A549 (cell line): ENCODE measurements around the gene UBA3. TPM values are rescaled to one million over a fixed set of nuclear protein-coding genes. Genes with fewer than 3 reads are reported as not detected.

Source experiments
- ATAC-seq, 2 experiments: fragments of 200-7000 bp in 1 of 2; fragments of >200 bp in 1 of 2; cut with Nextera tagmentation in 1 of 2; cut with Tn5 transposase in 1 of 2; 3 replicates each; pipeline versions ENCODE4 v1.8.0 to v1.9.1; 2018 to 2020; ENCODE audit warnings: mild to moderate bottlenecking in 1 of 2, moderate library complexity in 1 of 2
- CTCF ChIA-PET: fragments of 300-600 bp; sonication (Branson Sonifier 250); formaldehyde crosslinking; extraction: SDS; loops from one replicate; lab custom pipeline; 2021; ENCODE audit warnings: antibody characterized with exemption, inconsistent platforms; lab: Yijun Ruan, JAX
- POLR2A ChIA-PET: fragments of 350-600 bp; formaldehyde crosslinking; extraction: SDS; loops from one replicate; lab custom pipeline; 2021; ENCODE audit warnings: antibody characterized with exemption, inconsistent platforms; lab: Yijun Ruan, JAX
- DNase-seq, 2 experiments: peaks; one replicate each; pipeline versions ENCODE4 v3.0.0 to v3.0.0-alpha.2; 2011 to 2016; ENCODE audit warnings: low read depth in 1 of 2, low spot score in 1 of 2
- FAIRE-seq: peaks from 2 replicates; lab custom pipeline; 2011; peaks lifted over from hg19 to GRCh38; lab: Jason Lieb, UNC
- H3K27ac ChIP-seq, 2 experiments: fragments of >200 bp; sonication (Bioruptor Twin); formaldehyde crosslinking; 3 replicates each; pipeline ENCODE4 v1.5.1; 2016 to 2017
- H3K4me1 ChIP-seq: fragments of >200 bp; sonication (Bioruptor Twin); formaldehyde crosslinking; 3 replicates; pipeline ENCODE4 v1.6.1; 2016
- H3K4me2 ChIP-seq: fragments of >200 bp; sonication (Bioruptor Twin); formaldehyde crosslinking; 3 replicates; pipeline ENCODE4 v1.6.1; 2016
- H3K4me3 ChIP-seq: fragments of >200 bp; sonication (Bioruptor Twin); formaldehyde crosslinking; 3 replicates; pipeline ENCODE4 v1.5.1; 2016
- H3K9me3 ChIP-seq: fragments of >200 bp; sonication (Bioruptor Twin); formaldehyde crosslinking; 3 replicates; pipeline ENCODE4 v1.6.1; 2016
- BCL3 ChIP-seq: fragments of >200 bp; sonication (Bioruptor Twin); formaldehyde crosslinking; IDR thresholded peaks from 3 replicates; pipeline ENCODE4 v1.6.1; 2016
- BHLHE40 ChIP-seq: IDR thresholded peaks from 2 replicates; pipeline ENCODE4 v1.6.1; 2012; ENCODE audit warnings: low read depth, low read length, inconsistent platforms
- CHD2 ChIP-seq: fragments of 150-350 bp; IDR thresholded peaks from 2 replicates; pipeline ENCODE4 v1.6.1; 2014; ENCODE audit warnings: low read length; ENCODE audit not compliant: partially characterized antibody
- CHD4 ChIP-seq: fragments of 200-600 bp; sonication (generic); IDR thresholded peaks from 2 replicates; pipeline ENCODE4 v1.6.1; 2016; ENCODE audit warnings: antibody characterized with exemption, mild to moderate bottlenecking, borderline replicate concordance
- E2F6 ChIP-seq: IDR thresholded peaks from 2 replicates; pipeline ENCODE4 v1.6.1; 2012; ENCODE audit warnings: low read depth, borderline replicate concordance
- ELK1 ChIP-seq: fragments of 150-350 bp; IDR thresholded peaks from 2 replicates; pipeline ENCODE4 v1.6.1; 2014; ENCODE audit warnings: low read depth, mild to moderate bottlenecking, low read length
- FOSL2 ChIP-seq, 2 experiments: fragments of 450-650 bp in 1 of 2; fragments of >200 bp in 1 of 2; sonication (Bioruptor Twin) in 1 of 2; formaldehyde crosslinking; IDR thresholded peaks; 2 replicates each; pipeline versions ENCODE4 v1.5.0 to v1.6.1; 2016 to 2020; ENCODE audit warnings: mild to moderate bottlenecking in 1 of 2, moderate library complexity in 1 of 2
- FOXS1 ChIP-seq: fragments of 250-450 bp; sonication (Bioruptor Pico); IDR thresholded peaks from 2 replicates; pipeline ENCODE4 v1.5.0; 2020; ENCODE audit warnings: mild to moderate bottlenecking, moderate library complexity
- GATA3 ChIP-seq: IDR thresholded peaks from 2 replicates; pipeline ENCODE4 v1.6.1; 2012; ENCODE audit warnings: borderline replicate concordance
- HDAC2 ChIP-seq: fragments of 200-600 bp; sonication (generic); IDR thresholded peaks from 2 replicates; pipeline ENCODE4 v1.6.1; 2016
- HES2 ChIP-seq: fragments of >200 bp; sonication (Bioruptor Twin); formaldehyde crosslinking; IDR thresholded peaks from 2 replicates; pipeline ENCODE4 v1.6.1; 2016
- HEYL ChIP-seq: fragments of 250-450 bp; sonication (Bioruptor Pico); IDR thresholded peaks from 2 replicates; pipeline ENCODE4 v1.8.0; 2021; ENCODE audit warnings: mild to moderate bottlenecking, moderate library complexity
- HMGXB4 ChIP-seq: fragments of 250-450 bp; sonication (Bioruptor Pico); IDR thresholded peaks from 2 replicates; pipeline ENCODE4 v1.5.0; 2021; ENCODE audit warnings: mild to moderate bottlenecking, moderate library complexity, borderline replicate concordance
- KDM1A ChIP-seq: fragments of 200-600 bp; sonication (generic); IDR thresholded peaks from 2 replicates; pipeline ENCODE4 v1.6.1; 2016; ENCODE audit warnings: low read depth, mild to moderate bottlenecking
- MAFK ChIP-seq: fragments of 450-650 bp; IDR thresholded peaks from 2 replicates; pipeline ENCODE4 v1.6.1; 2014; ENCODE audit not compliant: partially characterized antibody
- NFE2L2 ChIP-seq: fragments of 150-350 bp; conservative IDR thresholded peaks from 2 replicates; pipeline ENCODE4 v1.6.1; 2014; ENCODE audit warnings: low read length
- PHF8 ChIP-seq: fragments of 200-600 bp; sonication (generic); IDR thresholded peaks from 2 replicates; pipeline ENCODE4 v1.6.1; 2016; ENCODE audit warnings: low read depth, mild to moderate bottlenecking, antibody characterized with exemption, moderate library complexity, borderline replicate concordance
- SREBF2 ChIP-seq: fragments of 450-650 bp; IDR thresholded peaks from 2 replicates; pipeline ENCODE4 v1.6.1; 2014; ENCODE audit warnings: mild to moderate bottlenecking, moderate library complexity
- TP53 ChIP-seq: fragments of 250-450 bp; sonication (Bioruptor Pico); IDR thresholded peaks from 2 replicates; pipeline ENCODE4 v1.5.0; 2021; ENCODE audit warnings: mild to moderate bottlenecking, moderate library complexity
- USF2 ChIP-seq: fragments of 450-650 bp; IDR thresholded peaks from 2 replicates; pipeline ENCODE4 v1.6.1; 2014; ENCODE audit warnings: antibody characterized with exemption
- WGBS: methylation state at CpG from one replicate; pipeline ENCODE4 v1.1.6; 2017; ENCODE audit errors: missing lambda C conversion rate; 5-methylcytosine and 5-hydroxymethylcytosine counted together
- polyA plus RNA-seq, 4 experiments: library from polyadenylated mRNA; depleted of rRNA in 3 of 4; stranded (reverse); fragments of >200 nt; fragmentation: RNase III in 1 of 4; extraction: RNeasy Plus Mini Kit Qiagen cat#74134 plus additional on column Dnase treatment in 1 of 4; gene quantifications; 2 replicates in 3 of 4; 3 replicates in 1 of 4; pipeline ENCODE4 v1.2.3, GENCODE V29; 2011 to 2017

UBA3 gene
- polyA plus RNA-seq, 2 of the 4 experiments (the other 2 are of a cell fraction) = 50.0 to 62.7 TPM

- Histone ChIP-seq H3K4me3 (no peak overlapping the region), H3K9me3 (no peaks in the 10 kb centered on the region), H3K27ac (no peak overlapping the region), H3K4me2 (no peak overlapping the region), H3K4me1 (no peaks in the 10 kb centered on the region)
- ATAC-seq (no peak), DNase-seq (no peak), FAIRE-seq (no peak)
- ChIA-PET CTCF (interaction anchor here (0.8 kb wide), 1 partner anchor 8 kb away, joined by 4 read pairs; no protein-coding TSS in a partner anchor), POLR2A (no interaction called here)
- WGBS = 15% methylated on average over 1 of the region's 1 CpG
- TF ChIP-seq CHD2 = no peak
- no peak for TF ChIP-seq FOXS1 (CRISPR knock-in tag)
- TF ChIP-seq TP53 (CRISPR knock-in tag) = no peak
- no peak for TF ChIP-seq NFE2L2
- TF ChIP-seq HMGXB4 (CRISPR knock-in tag) = no peak
Observed at GRCh38 chr3:69129531-69129930, 49.4 kb upstream of the UBA3 start.

GRCh38 chr3:69128509-69128908 lies 48.3 kb upstream of the UBA3 start:
- no peak for FAIRE-seq
- no peaks in the 10 kb centered on the region for H3K9me3 ChIP-seq
- no peak overlapping the region for H3K4me2 ChIP-seq
- H3K27ac ChIP-seq = no peak overlapping the region
- H3K4me3 ChIP-seq = no peak overlapping the region
- ChIA-PET CTCF (interaction anchor here (0.6 to 1.2 kb wide), 3 partner anchors 10 to 66 kb away, joined by 3 read pairs; no protein-coding TSS in a partner anchor), POLR2A (no interaction called here)
- no peak for DNase-seq
- no peaks in the 10 kb centered on the region for H3K4me1 ChIP-seq
- ATAC-seq = no peak
- no peak for TF ChIP-seq HES2
- no peak for TF ChIP-seq USF2
- no peak for TF ChIP-seq NFE2L2
- TF ChIP-seq GATA3 = no peak
- no peak for TF ChIP-seq ELK1
- no peak for TF ChIP-seq CHD4
- TF ChIP-seq FOXS1 (CRISPR knock-in tag) = no peak
- TF ChIP-seq CHD2 = no peak
- no peak for TF ChIP-seq PHF8
- TF ChIP-seq, all 56 proteins: peak for 0

- no peak for FAIRE-seq
- POLR2A ChIA-PET = no interaction called here
Observed at GRCh38 chr3:69126999-69127398, 46.8 kb upstream of the UBA3 start.

More at GRCh38 chr3:69126999-69127398, 46.8 kb upstream of the UBA3 start:
- Histone ChIP-seq H3K4me2 (no peak overlapping the region), H3K9me3 (no peaks in the 10 kb centered on the region), H3K4me1 (no peaks in the 10 kb centered on the region), H3K27ac (no peak overlapping the region), H3K4me3 (no peak overlapping the region)
- no peak for TF ChIP-seq KDM1A
- no peak for TF ChIP-seq HDAC2
- no peak for TF ChIP-seq BHLHE40
- no peak for TF ChIP-seq HEYL (CRISPR knock-in tag)
- TF ChIP-seq MAFK = no peak
- no peak for TF ChIP-seq GATA3
- TF ChIP-seq FOSL2 (IDR thresholded peaks at IDR 0.05) = no peak
- TF ChIP-seq FOSL2 (CRISPR knock-in tag; IDR thresholded peaks at IDR 0.05) = no peak
- no peak for TF ChIP-seq SREBF2
- no peak for TF ChIP-seq NFE2L2
- TF ChIP-seq E2F6 = no peak
- TF ChIP-seq BCL3 = no peak
- WGBS = 61% methylated on average over 2 of the region's 2 CpGs
- ATAC-seq (no peak), DNase-seq (no peak)
- CTCF ChIA-PET = interaction anchor here (3.0 kb wide), 1 partner anchor 34 kb away, joined by 9 read pairs; no protein-coding TSS in a partner anchor
